ENCODE measurements around the gene UVRAG. TPM values are rescaled to one million over a fixed set of nuclear protein-coding genes. Genes with fewer than 3 reads are reported as not detected.

UVRAG gene
- total RNA-seq, 1 experiment from 2014 or later, result 31.3 TPM

DNA sequence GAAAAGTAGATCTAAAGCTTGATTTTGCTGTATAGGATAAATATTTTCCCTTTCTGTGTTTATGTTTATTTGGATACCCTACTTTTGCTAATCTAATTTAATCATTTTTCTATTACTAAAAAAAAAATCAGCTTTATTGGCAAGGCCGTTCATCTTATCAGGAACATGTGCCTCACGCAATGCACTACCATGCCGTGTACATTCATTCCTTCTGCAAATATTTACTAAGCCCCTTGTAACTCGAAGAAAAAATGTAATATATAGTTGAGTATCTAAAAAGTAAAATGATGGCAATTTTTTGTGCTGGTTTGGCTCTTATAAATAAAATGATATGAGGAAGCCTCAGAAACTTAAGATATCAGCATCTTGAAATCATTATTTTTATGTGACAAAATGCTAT is 8.9 kb downstream of the UVRAG start:
- H3K4me1 Mint-ChIP-seq (ENCODE audit: low read depth, unreplicated experiment), result peaks cover 21% of the 10 kb centered on the region
- no peak overlapping the region for H3K27ac Mint-ChIP-seq (ENCODE audit: unreplicated experiment)
- intact Hi-C loops (cut with micrococcal nuclease; ENCODE audit: unreplicated experiment), result no loop called here
- no TSS peak for BruUV-seq (replicated peaks)
- POLR2A ChIA-PET, result no interaction called here
- H3K36me3 ChIP-seq (ENCODE audit: control insufficient read depth, insufficient read depth, low read length), result peaks cover 2% of the 10 kb centered on the region; the same call in 1 of the 2 replicates
- peaks cover 8% of the 10 kb centered on the region; the same call in 1 of the 2 replicates for H3K4me1 ChIP-seq
- H3K27me3 ChIP-seq (replicated peaks; ENCODE audit: control insufficient read depth, insufficient read depth, low read length), result no peaks in the 10 kb centered on the region
- H3K27me3 Mint-ChIP-seq (ENCODE audit: insufficient read depth, unreplicated experiment), result no peaks in the 10 kb centered on the region
- no peak overlapping the region for H3K4me3 ChIP-seq (ENCODE audit: low read depth, low read length)
- DNase-seq, result no peak
- TF ChIP-seq, protein P1, sequence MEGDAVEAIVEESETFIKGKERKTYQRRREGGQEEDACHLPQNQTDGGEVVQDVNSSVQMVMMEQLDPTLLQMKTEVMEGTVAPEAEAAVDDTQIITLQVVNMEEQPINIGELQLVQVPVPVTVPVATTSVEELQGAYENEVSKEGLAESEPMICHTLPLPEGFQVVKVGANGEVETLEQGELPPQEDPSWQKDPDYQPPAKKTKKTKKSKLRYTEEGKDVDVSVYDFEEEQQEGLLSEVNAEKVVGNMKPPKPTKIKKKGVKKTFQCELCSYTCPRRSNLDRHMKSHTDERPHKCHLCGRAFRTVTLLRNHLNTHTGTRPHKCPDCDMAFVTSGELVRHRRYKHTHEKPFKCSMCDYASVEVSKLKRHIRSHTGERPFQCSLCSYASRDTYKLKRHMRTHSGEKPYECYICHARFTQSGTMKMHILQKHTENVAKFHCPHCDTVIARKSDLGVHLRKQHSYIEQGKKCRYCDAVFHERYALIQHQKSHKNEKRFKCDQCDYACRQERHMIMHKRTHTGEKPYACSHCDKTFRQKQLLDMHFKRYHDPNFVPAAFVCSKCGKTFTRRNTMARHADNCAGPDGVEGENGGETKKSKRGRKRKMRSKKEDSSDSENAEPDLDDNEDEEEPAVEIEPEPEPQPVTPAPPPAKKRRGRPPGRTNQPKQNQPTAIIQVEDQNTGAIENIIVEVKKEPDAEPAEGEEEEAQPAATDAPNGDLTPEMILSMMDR (IDR thresholded peaks at IDR 0.05; ENCODE audit: insufficient read depth in 1 of 2, low read depth in 1 of 2, low read length in 1 of 2, severe bottlenecking in 1 of 2, unreplicated experiment in 1 of 2), result no peak
- no peaks in the 10 kb centered on the region for H3K9me3 ChIP-seq
- CTCF ChIA-PET, result interaction anchor here (0.8 kb wide), 1 partner anchor 392 kb away, joined by 4 read pairs; no protein-coding TSS in a partner anchor
- H3K36me3 Mint-ChIP-seq (ENCODE audit: insufficient read depth, unreplicated experiment), result peaks cover 29% of the 10 kb centered on the region
- H3K9me3 Mint-ChIP-seq (ENCODE audit: unreplicated experiment), result no peaks in the 10 kb centered on the region
- no peak overlapping the region for H3K4me3 Mint-ChIP-seq (ENCODE audit: unreplicated experiment)

GRCh38 chr11:75826461-75827230 is 11.6 kb downstream of the UVRAG start:
- POLR2A ChIA-PET, result no interaction called here
- no peak for DNase-seq
- Histone ChIP-seq H3K4me3 (ENCODE audit: low read depth, low read length) (no peak overlapping the region), H3K4me1 (peaks cover 8% of the 10 kb centered on the region; the same call in 1 of the 2 replicates), H3K27me3 (replicated peaks; ENCODE audit: control insufficient read depth, insufficient read depth, low read length) (no peaks in the 10 kb centered on the region), H3K9me3 (no peaks in the 10 kb centered on the region), H3K36me3 (ENCODE audit: control insufficient read depth, insufficient read depth, low read length) (peaks cover 2% of the 10 kb centered on the region)
- CTCF ChIA-PET, result interaction anchor here (0.6 to 0.7 kb wide), 3 partner anchors 301 to 1204 kb away, joined by 3 to 5 read pairs (median 4); partner anchors contain the start of gene GDPD5
- BruUV-seq (replicated peaks), result no TSS peak
- H3K4me1 Mint-ChIP-seq (ENCODE audit: low read depth, unreplicated experiment), result peaks cover 18% of the 10 kb centered on the region
- peak overlapping the region; percentile 19 for H3K27ac Mint-ChIP-seq (ENCODE audit: unreplicated experiment)
- no peaks in the 10 kb centered on the region for H3K9me3 Mint-ChIP-seq (ENCODE audit: unreplicated experiment)
- intact Hi-C loops (cut with micrococcal nuclease; ENCODE audit: unreplicated experiment), result no loop called here
- no peak overlapping the region for H3K4me3 Mint-ChIP-seq (ENCODE audit: unreplicated experiment)
- TF ChIP-seq, protein P1 (IDR thresholded peaks at IDR 0.05; ENCODE audit: insufficient read depth in 1 of 2, low read depth in 1 of 2, low read length in 1 of 2, severe bottlenecking in 1 of 2, unreplicated experiment in 1 of 2), result no peak
- peaks cover 26% of the 10 kb centered on the region for H3K36me3 Mint-ChIP-seq (ENCODE audit: insufficient read depth, unreplicated experiment)
- H3K27me3 Mint-ChIP-seq (ENCODE audit: insufficient read depth, unreplicated experiment), result no peaks in the 10 kb centered on the region

- Mint-ChIP-seq H3K27me3 (ENCODE audit: insufficient read depth, unreplicated experiment) (no peaks in the 10 kb centered on the region), H3K9me3 (ENCODE audit: unreplicated experiment) (no peaks in the 10 kb centered on the region), H3K36me3 (ENCODE audit: insufficient read depth, unreplicated experiment) (peaks cover 16% of the 10 kb centered on the region), H3K4me3 (ENCODE audit: unreplicated experiment) (no peak overlapping the region), H3K27ac (ENCODE audit: unreplicated experiment) (no peak overlapping the region), H3K4me1 (ENCODE audit: low read depth, unreplicated experiment) (peaks cover 11% of the 10 kb centered on the region)
- TF ChIP-seq, protein P1 (IDR thresholded peaks at IDR 0.05; ENCODE audit: insufficient read depth in 1 of 2, low read depth in 1 of 2, low read length in 1 of 2, severe bottlenecking in 1 of 2, unreplicated experiment in 1 of 2), result no peak
- ChIA-PET POLR2A (no interaction called here), CTCF (interaction anchor here (0.6 kb wide), 1 partner anchor 302 kb away, joined by 3 read pairs; the partner anchor contains the start of gene GDPD5)
- H3K4me1 ChIP-seq, result peaks cover 8% of the 10 kb centered on the region; the same call in 1 of the 2 replicates
- no peaks in the 10 kb centered on the region for H3K27me3 ChIP-seq (replicated peaks; ENCODE audit: control insufficient read depth, insufficient read depth, low read length)
- no peak for DNase-seq
- no TSS peak for BruUV-seq (replicated peaks)
- no peak overlapping the region for H3K4me3 ChIP-seq (ENCODE audit: low read depth, low read length)
- H3K9me3 ChIP-seq, result no peaks in the 10 kb centered on the region
- H3K36me3 ChIP-seq (ENCODE audit: control insufficient read depth, insufficient read depth, low read length), result no peaks in the 10 kb centered on the region; the same call in 1 of the 2 replicates
- intact Hi-C loops (cut with micrococcal nuclease; ENCODE audit: unreplicated experiment), result no loop called here
Observed at GRCh38 chr11:75827562-75827961, 12.6 kb downstream of the UVRAG start.

All from Caco-2 (cell line).